ENCODE data around the gene SLC6A5. TPM values are rescaled to one million over a fixed set of nuclear protein-coding genes. Genes with fewer than 3 reads are reported as not detected.
A peak's percentile ranks its signal among the peaks of the same experiment; 100 is the strongest.

SLC6A5 gene
- total RNA-seq (2012; rRNA removed) (not detected in 2 replicates), polyA plus RNA-seq (2012; rRNA removed) (not detected in 2 replicates), Bru-seq, nascent RNA (not detected), BruChase-seq, experiment 1, labeled RNA remaining after a 6-hour chase (not detected), BruChase-seq, experiment 2, labeled RNA remaining after a 2-hour chase (not detected)
- not detected in 2 replicates for polyA plus RNA-seq (2012; cell fraction: cytosol; rRNA removed)
- not detected in 2 replicates for polyA plus RNA-seq (2012; cell fraction: nucleus; rRNA removed; ENCODE audit: low replicate concordance)
- long read RNA-seq, result 0 reads

DNA sequence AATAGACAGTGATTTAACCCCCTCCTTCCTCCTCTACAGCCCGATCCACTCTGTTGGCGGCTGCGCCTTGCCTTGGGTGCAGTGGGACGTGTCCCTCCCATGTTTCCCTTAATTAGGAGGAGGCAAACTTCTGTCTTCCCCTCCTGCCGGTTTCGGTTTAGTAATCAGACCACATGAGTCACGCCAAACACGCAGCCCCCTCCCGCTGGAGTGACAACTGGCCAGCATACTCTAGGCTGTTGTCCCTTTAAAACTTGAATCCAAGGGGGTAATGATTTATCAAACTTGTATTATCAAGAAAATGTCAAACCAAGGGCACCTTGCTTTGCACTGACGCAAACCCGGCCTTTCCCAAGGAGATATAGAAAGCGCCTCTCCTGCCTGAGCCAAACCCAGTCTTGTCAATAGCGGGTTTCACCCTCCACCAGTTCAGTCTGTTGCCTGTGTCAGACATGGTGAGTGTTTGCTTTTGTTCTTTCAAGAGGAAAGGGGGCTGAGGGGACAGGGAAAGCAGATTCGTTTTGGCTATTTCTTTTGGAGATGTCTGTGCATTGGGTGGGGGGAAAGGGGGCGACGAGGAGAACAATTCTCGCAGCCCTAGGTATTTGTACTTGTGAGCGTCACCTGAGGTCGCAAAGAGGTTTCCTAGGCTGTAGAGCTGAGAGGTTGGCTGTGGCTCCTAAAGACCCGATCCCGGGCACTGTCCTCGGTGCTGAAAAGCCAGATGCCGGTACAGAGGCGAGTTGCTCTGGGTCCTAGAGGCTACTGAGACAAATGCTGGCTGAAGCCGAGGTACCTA lies at the start of gene SLC6A5:
SLC6A5 (plus strand) TSS at position 388 of the 799 bp plus-strand sequence; CDS start at position 453, 65 bp downstream.
- H2AK5ac ChIP-seq (ENCODE audit: low read depth, low read length), result no peak within 1 kb of the TSS
- H3K36me3 ChIP-seq (ENCODE audit: control insufficient read depth, insufficient read depth, low read length), result no peaks in the 10 kb centered on the region
- no peak within 1 kb of the TSS for H3K4me3 ChIP-seq (ENCODE audit: insufficient read depth, low read depth, low read length)
- no peak within 1 kb of the TSS for H4K91ac ChIP-seq (ENCODE audit: insufficient read depth, low read depth, low read length)
- intact Hi-C loops (cut with micrococcal nuclease) (loop anchor here (10.0 kb wide), 2 partner anchors 145 to 445 kb away; no protein-coding TSS in a partner anchor), dilution Hi-C loops (cut with HindIII; ENCODE audit: low sequenced_read_pairs, unreplicated experiment) (no loop called here), in situ Hi-C loops (cut with MboI; ENCODE audit: low sequenced_read_pairs) (loop anchor here (25.0 kb wide), 1 partner anchor 662 kb away; no protein-coding TSS in a partner anchor)
- H4K20me1 ChIP-seq (ENCODE audit: insufficient read depth, low read length), result no peaks in the 10 kb centered on the region
- ChIA-PET POLR2A (ENCODE audit: unreplicated experiment) (no interaction called here), CTCF (interaction anchor here (1.6 kb wide), 1 partner anchor 10 kb away, joined by 6 read pairs; no protein-coding TSS in a partner anchor)
- H2BK120ac ChIP-seq (ENCODE audit: low read depth, low read length), result no peak within 1 kb of the TSS
- no peak within 1 kb of the TSS for H2BK20ac ChIP-seq (ENCODE audit: low read depth, low read length)
- H4K5ac ChIP-seq (ENCODE audit: low read depth, low read length), result no peak within 1 kb of the TSS
- H3K27ac ChIP-seq (ENCODE audit: insufficient read depth, low read length), result no peak within 1 kb of the TSS
- no peak within 1 kb of the TSS for H3K14ac ChIP-seq (replicated peaks; ENCODE audit: low read depth, low read length)
- H3K56ac ChIP-seq (ENCODE audit: extremely low read depth, insufficient read depth, low read length), result no peak within 1 kb of the TSS
- no peak within 1 kb of the TSS for H4K8ac ChIP-seq (ENCODE audit: low read depth in 2 of 2, low read length in 2 of 2)
- no peaks in the 10 kb centered on the region for H3K9me1 ChIP-seq (ENCODE audit: insufficient read depth, low read length)
- no peak within 1 kb of the TSS for H2BK15ac ChIP-seq (ENCODE audit: low read depth, low read length)
- H3K27me3 ChIP-seq (ENCODE audit: control insufficient read depth, insufficient read depth, low read length), result peaks cover 77% of the 10 kb centered on the region
- WGBS, 2 experiments (ENCODE audit: extremely low coverage in 2 of 2, insufficient read length in 1 of 2), result no CpG with 5 or more reads among the region's 25 CpGs
- ATAC-seq (ENCODE audit: low read depth), result 0 out of 2 replicates have a peak, but pooled peaks have one; percentile 51
- H2BK5ac ChIP-seq (ENCODE audit: low read depth, low read length, poor library complexity, severe bottlenecking), result no peak within 1 kb of the TSS
- no peak within 1 kb of the TSS for H3K9ac ChIP-seq (ENCODE audit: low read depth, low read length)
- BruUV-seq (replicated peaks), result no TSS peak
- no peaks in the 10 kb centered on the region for H3K4me1 ChIP-seq (ENCODE audit: control insufficient read depth, insufficient read depth, low read length)
- peaks cover 2% of the 10 kb centered on the region; the same call in 1 of the 2 replicates for H3K9me3 ChIP-seq (ENCODE audit: control insufficient read depth, insufficient read depth, low read length)
- no peak within 1 kb of the TSS for H3K18ac ChIP-seq (ENCODE audit: low read depth, low read length)
- no peak within 1 kb of the TSS for H2AFZ ChIP-seq (replicated peaks; ENCODE audit: low read length, poor library complexity)
- H3K4me2 ChIP-seq (ENCODE audit: low read depth, low read length), result no peak within 1 kb of the TSS
- H3K79me1 ChIP-seq (ENCODE audit: low read depth in 1 of 2, low read length in 2 of 2), result no peaks in the 10 kb centered on the region
- H3K23ac ChIP-seq (ENCODE audit: low read depth, low read length), result no peak within 1 kb of the TSS
- no peak within 1 kb of the TSS for H2AK9ac ChIP-seq (replicated peaks; ENCODE audit: low read depth, low read length, poor library complexity)
- no peak within 1 kb of the TSS for H3K4ac ChIP-seq (ENCODE audit: low read depth, low read length)
- peak; percentile 19 for DNase-seq
- TF ChIP-seq, protein P1, sequence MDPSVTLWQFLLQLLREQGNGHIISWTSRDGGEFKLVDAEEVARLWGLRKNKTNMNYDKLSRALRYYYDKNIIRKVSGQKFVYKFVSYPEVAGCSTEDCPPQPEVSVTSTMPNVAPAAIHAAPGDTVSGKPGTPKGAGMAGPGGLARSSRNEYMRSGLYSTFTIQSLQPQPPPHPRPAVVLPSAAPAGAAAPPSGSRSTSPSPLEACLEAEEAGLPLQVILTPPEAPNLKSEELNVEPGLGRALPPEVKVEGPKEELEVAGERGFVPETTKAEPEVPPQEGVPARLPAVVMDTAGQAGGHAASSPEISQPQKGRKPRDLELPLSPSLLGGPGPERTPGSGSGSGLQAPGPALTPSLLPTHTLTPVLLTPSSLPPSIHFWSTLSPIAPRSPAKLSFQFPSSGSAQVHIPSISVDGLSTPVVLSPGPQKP (IDR thresholded peaks at IDR 0.05; ENCODE audit: borderline replicate concordance, low read depth, low read length), result no peak
- TF ChIP-seq MAFK (IDR thresholded peaks at IDR 0.05; ENCODE audit: low read depth, low read length) (no peak), RCOR1 (IDR thresholded peaks at IDR 0.05; ENCODE audit: insufficient replicate concordance, low read length) (no peak), FOS (IDR thresholded peaks at IDR 0.05; ENCODE audit: low read depth, low read length) (no peak), MXI1 (IDR thresholded peaks at IDR 0.05; ENCODE audit: borderline replicate concordance, low read depth, low read length) (no peak), BHLHE40 (IDR thresholded peaks at IDR 0.05; ENCODE audit: low read depth, low read length) (no peak), MAZ (IDR thresholded peaks at IDR 0.05; ENCODE audit: borderline replicate concordance, low read depth, low read length) (no peak), RFX5 (IDR thresholded peaks at IDR 0.05; ENCODE audit: low read depth, low read length) (no peak), RAD21 (IDR thresholded peaks at IDR 0.05; ENCODE audit: low read length) (no peak), SMC3 (IDR thresholded peaks at IDR 0.05; ENCODE audit: low read depth, low read length) (no peak), CEBPB (IDR thresholded peaks at IDR 0.05; ENCODE audit: low read depth, low read length) (no peak), CHD1 (IDR thresholded peaks at IDR 0.05; ENCODE audit: low read depth, low read length) (no peak), POLR2A (IDR thresholded peaks at IDR 0.05; ENCODE audit: low read depth, low read length) (no peak)
- TF ChIP-seq, protein P2, sequence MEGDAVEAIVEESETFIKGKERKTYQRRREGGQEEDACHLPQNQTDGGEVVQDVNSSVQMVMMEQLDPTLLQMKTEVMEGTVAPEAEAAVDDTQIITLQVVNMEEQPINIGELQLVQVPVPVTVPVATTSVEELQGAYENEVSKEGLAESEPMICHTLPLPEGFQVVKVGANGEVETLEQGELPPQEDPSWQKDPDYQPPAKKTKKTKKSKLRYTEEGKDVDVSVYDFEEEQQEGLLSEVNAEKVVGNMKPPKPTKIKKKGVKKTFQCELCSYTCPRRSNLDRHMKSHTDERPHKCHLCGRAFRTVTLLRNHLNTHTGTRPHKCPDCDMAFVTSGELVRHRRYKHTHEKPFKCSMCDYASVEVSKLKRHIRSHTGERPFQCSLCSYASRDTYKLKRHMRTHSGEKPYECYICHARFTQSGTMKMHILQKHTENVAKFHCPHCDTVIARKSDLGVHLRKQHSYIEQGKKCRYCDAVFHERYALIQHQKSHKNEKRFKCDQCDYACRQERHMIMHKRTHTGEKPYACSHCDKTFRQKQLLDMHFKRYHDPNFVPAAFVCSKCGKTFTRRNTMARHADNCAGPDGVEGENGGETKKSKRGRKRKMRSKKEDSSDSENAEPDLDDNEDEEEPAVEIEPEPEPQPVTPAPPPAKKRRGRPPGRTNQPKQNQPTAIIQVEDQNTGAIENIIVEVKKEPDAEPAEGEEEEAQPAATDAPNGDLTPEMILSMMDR (conservative IDR thresholded peaks at IDR 0.05; ENCODE audit: low read depth, low read length), result no peak

Measured in IMR-90 (cell line).